ENCODE measurements around the gene FSCN2.

Gene FSCN2

DNA sequence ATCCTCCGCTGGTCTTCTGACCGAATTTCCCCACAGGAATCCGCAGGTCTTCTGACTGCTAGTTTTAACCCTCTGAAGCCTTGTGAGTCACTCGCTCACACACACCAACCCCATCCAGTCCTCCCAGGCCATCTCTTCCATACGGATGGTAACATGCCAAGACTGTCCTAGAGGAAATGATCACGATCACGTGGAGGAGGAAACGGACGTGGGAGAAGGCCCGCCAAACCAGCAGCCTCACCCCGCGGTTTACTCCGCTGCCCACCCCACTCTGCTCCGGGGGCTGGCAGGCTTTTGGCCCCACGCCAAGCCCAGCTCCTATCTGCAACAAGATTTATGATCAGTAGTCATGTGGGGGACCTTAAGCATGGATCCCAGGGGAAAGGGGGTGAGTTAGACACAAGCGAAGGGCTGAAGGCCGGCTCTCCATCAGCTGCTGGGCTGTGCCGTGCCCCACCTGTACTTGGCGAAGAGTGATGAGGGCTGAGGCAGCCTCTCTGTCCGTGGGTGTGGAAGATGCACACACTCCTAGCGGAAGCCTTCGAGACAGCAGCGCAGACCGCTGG lies 25.5 kb downstream of the FSCN2 start:
- peak overlapping the region; percentile 89 for H3K4me3 ChIP-seq (ENCODE audit: low read depth, low read length)
- no peak for DNase-seq (ENCODE audit: low read depth)
- TF ChIP-seq, protein P1, sequence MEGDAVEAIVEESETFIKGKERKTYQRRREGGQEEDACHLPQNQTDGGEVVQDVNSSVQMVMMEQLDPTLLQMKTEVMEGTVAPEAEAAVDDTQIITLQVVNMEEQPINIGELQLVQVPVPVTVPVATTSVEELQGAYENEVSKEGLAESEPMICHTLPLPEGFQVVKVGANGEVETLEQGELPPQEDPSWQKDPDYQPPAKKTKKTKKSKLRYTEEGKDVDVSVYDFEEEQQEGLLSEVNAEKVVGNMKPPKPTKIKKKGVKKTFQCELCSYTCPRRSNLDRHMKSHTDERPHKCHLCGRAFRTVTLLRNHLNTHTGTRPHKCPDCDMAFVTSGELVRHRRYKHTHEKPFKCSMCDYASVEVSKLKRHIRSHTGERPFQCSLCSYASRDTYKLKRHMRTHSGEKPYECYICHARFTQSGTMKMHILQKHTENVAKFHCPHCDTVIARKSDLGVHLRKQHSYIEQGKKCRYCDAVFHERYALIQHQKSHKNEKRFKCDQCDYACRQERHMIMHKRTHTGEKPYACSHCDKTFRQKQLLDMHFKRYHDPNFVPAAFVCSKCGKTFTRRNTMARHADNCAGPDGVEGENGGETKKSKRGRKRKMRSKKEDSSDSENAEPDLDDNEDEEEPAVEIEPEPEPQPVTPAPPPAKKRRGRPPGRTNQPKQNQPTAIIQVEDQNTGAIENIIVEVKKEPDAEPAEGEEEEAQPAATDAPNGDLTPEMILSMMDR (IDR thresholded peaks at IDR 0.05; ENCODE audit: insufficient read depth, low read depth, low read length, missing control alignments), result no peak

DNA sequence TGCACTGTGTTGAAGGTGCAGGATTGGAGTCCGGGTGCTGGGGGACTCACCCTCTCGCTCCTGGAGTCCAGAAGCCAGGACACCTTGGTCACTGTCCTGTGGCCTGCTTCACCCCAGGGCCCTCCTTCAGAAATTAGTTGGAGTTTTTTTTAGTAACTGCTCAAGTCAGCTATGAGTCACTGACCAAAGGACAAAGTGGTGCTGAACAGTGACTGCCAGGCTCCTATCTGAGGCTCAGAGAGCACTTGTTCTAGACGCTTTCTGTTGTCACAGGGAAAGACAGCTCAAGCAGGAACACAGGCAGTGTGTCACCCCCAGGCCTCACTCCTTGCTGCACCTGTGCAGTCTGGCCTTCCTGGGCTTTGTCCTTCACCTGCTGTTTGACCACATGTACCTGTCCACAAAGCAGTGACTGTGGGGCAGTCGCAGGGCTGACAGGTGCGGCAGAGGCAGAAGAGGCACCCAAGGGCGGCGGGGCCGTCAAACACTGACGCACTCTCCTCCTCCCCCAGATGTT lies 28.1 kb downstream of the FSCN2 start:
- DNase-seq (ENCODE audit: low read depth), result no peak

DNA sequence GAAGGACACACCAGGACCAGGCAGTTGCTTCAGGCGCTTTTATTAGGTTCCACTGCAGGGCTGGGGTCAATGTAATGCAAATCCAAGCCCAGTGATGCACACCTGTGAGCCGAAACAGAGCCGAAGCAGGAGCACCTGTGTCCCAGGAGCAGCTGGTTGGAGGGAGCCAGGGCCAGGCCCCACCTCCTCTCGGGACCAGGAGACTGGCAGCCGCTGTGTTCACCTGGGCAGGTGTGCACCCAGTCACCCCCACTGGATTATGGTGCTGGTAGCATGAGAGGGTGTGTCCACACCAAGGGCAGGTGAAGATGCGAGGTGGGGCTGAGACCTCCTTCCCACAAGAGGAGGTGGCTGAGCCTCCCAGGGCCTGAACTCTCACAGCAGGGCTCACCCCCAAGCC lies 28.7 kb downstream of the FSCN2 start:
- no peak for DNase-seq (ENCODE audit: low read depth)
- no peak overlapping the region for H3K4me3 ChIP-seq (ENCODE audit: low read depth, low read length)
- TF ChIP-seq, protein P1 (IDR thresholded peaks at IDR 0.05; ENCODE audit: insufficient read depth, low read depth, low read length, missing control alignments), result no peak

More for the DNA sequence above, 28.1 kb downstream of the FSCN2 start:
- TF ChIP-seq, protein P1 (IDR thresholded peaks at IDR 0.05; ENCODE audit: insufficient read depth, low read depth, low read length, missing control alignments), result no peak
- no peak overlapping the region for H3K4me3 ChIP-seq (ENCODE audit: low read depth, low read length)

DNA sequence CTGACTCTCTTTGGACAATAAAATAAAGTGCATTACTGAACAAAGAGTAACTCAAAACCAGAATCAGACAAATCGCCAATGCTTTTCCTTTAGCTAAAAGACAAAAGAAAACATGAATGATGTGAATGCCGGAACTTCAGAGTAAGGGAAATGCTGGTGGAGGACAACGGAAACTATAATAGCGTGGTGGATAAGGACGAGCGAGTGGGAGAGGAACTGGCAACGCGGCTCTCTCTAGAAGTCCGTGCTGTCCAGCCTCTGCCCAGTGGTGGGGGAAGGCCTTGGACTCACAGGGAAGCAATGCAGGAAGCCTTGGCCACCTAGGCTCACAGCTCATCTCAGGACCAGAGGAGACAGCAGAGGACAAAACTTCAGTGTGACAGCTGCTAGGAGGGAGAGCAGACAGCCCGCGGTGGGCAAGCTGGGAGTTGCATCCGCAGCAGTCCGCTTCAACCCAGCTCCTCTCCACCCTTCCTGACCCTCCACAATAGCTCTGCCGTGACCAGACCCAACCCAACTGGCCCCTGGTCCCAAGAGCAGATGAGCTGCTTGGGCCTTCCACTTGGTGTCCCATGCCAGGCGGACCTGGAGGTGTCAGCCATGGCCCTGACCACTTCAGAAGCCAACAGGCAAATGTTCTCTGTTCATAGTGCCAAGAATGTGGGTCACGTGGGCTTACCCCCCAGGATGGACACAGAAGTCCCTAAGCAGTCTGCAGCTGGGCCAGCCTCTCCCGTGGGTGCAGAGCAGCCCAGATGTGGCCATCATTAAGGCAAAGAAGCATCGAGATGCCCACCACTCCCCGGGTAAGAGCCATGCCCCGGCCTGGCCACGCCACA lies 29.3 kb downstream of the FSCN2 start:
- TF ChIP-seq, protein P1 (IDR thresholded peaks at IDR 0.05; ENCODE audit: insufficient read depth, low read depth, low read length, missing control alignments), result no peak
- no peak for DNase-seq (ENCODE audit: low read depth)
- no peak overlapping the region for H3K4me3 ChIP-seq (ENCODE audit: low read depth, low read length)

DNA sequence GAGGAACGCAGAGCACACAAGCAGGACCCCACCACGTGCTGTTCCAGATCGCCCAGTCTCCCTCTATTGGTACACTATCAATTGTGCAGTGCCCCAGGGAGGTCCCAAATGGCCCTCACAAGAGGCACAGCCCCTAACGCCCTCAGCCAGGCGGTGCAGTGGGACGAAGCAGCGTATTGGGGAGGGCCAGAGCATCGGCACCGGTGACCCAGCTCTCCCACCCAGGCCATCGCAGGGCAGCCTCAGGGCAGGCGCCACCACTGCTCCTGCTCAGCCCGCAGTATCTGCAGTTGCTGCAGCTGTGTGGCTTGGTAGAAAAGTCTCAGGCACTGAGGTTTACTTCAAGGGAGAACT lies 29.9 kb downstream of the FSCN2 start:
- TF ChIP-seq, protein P1 (IDR thresholded peaks at IDR 0.05; ENCODE audit: insufficient read depth, low read depth, low read length, missing control alignments), result no peak
- H3K4me3 ChIP-seq (ENCODE audit: low read depth, low read length), result no peak overlapping the region
- no peak for DNase-seq (ENCODE audit: low read depth)

DNA sequence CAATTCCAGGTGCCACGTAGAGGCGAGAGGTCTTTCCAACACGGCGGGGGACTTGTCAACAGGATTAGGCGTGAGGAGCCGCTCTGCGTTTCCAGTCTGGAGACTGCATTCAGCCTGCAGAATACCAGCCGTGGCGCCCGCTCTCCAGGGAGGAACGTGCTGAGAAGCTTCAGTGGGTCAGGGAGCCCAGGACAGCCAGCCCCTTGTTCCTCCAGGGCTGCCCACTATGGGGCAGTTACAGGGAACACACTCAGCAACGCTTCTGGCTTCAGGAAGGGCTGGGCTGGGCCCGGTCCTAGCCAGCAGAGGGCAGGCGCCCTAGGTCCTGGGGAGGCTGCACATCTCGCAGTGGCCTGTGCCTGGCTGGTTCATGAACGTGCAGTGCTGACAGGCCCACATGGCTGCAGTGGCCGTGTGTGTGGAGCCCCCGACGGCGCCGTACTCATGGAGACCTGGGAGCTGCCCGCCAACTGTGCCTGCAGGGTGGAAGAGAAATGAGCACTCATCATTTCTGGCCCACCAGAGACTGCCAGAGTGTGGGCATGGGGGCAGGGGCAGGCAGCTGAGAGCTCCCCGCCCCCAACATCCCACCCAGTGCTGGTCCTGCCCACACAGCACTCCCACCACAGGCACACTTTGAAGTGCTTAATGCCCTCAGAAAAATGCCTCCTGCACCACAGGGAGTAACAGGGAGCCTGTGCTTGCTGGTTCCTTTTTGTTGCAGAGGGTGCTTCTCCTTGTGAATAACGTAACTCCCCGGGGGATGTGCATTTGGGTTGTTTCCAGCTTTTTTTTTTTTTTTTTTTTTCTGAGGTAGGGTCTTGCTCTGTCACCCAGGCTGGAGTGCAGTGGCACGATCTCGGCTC lies 31.0 kb downstream of the FSCN2 start:
- no peak for DNase-seq (ENCODE audit: low read depth)
- H3K4me3 ChIP-seq (ENCODE audit: low read depth, low read length), result no peak overlapping the region
- TF ChIP-seq, protein P1 (IDR thresholded peaks at IDR 0.05; ENCODE audit: insufficient read depth, low read depth, low read length, missing control alignments), result peak; percentile 4

Measured in GM12865 (cell line).